LoVo (cell line): ENCODE measurements around the gene DDX54.

ENCODE experiments used
- DNase-seq: peaks from one replicate; pipeline ENCODE4 v3.0.0-alpha.2; 2016; ENCODE audit warnings: low spot score

Gene DDX54

DNA sequence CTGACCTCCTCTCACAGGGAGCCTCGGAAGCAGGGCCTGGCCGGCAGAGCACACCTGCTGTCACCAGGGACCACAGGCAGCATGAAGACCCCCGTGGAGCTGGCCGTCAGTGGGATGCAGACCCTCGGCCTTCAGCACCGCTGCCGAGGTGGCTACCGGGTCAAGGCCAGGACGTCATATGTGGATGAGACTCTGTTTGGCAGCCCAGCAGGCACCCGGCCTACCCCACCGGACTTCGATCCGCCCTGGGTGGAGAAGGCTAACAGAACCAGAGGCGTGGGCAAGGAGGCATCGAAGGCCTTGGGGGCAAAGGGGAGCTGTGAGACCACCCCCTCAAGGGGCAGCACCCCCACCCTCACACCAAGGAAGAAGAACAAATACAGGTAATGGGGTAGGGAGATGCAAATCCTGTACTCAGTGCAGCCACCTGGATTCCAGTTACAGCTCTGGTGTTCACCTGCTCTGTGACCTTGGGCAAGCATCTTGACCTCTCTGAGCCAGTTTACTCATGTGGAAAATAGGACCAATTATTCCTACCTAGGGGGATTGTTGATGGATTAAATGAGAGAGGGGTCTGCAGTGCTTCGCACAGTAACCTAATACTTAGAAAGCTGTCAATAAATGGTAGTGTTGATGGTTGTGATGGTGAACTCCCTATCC, 1.5 kb upstream of the DDX54 start:
- DNase-seq = no peak

DNA sequence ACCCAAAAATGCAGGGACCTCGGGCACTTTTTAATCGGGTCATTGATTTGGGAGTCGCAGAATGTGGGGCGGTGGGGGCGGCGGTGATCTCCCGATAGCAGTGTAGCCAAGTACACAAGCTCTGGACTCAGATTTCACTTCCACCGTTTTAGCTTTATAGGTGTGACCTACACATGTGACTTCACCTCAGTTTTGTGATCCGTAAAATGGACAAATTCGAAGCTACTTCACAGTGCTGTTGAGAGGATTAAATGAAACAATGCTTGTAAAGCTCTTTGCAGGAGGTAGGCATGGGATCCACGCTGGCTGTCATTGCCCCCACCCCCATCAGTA, 721 bp upstream of the DDX54 start:
- DNase-seq = peak; percentile 25

GRCh38 chr12:113184900-113185179, 438 bp downstream of the DDX54 start:
- DNase-seq = peak; percentile 96

DNA sequence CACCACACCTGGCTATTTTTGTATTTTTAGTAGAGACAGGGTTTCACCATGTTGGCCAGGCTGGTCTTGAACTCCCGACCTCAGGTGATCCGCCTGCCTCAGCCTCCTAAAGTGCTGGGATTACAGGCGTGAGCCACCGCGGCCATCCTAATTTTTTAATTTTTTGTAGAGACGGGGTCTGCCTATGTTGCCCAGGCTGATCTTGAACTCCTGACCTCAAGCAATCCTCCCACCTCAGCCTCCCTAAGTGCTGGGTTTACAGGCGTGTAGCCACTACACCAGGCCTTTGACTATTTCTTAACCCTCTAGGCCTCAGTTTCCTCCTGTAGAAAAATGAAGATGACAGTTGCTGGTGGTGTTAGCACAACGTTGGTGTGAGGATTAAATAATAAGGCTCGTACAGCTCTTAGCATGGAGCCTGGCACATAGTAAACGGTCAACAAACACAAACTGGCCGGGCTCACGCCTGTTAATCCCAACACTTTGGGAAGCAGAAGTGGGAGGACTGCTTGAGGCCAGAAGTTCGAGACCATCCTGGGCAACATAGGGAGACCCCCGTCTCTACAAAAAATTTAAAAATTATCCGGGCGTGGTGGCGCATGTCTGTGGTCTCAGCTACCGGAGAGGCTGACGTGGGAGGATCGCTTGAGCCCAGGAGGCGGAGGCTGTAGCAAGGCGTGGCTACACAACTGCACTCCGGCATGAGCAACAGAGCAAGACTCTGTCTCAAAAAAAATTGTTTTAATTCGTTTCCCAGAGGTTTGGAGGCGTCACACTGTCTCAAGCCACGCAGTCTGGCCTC, 979 bp downstream of the DDX54 start:
- DNase-seq = no peak

DNA sequence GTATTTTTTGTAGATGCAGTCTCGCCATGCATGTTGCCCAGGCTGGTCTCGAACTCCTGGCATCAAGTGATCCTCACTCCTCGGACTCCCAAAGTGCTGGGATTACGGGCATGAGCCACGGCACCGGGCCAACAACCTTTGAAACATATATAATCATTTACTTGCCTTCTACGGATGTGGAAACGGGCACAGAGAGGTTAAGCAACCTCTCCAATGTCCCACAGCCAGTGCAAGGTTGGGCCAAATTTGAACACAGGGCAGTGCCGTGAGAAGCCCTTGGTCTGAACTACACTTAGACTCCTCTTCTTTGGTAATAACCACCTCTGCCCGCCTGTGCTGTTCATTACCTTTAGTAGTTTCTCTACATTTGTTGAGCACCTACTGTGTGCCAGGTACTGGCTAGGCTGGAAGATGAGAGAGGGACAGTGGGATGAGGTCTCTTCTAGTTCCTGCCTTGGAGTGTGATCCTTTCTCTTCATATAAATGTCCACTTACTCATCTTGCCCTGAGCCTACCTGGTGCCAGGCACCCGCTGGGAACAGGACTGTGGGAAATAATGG, 2.2 kb downstream of the DDX54 start:
- no peak for DNase-seq

DNA sequence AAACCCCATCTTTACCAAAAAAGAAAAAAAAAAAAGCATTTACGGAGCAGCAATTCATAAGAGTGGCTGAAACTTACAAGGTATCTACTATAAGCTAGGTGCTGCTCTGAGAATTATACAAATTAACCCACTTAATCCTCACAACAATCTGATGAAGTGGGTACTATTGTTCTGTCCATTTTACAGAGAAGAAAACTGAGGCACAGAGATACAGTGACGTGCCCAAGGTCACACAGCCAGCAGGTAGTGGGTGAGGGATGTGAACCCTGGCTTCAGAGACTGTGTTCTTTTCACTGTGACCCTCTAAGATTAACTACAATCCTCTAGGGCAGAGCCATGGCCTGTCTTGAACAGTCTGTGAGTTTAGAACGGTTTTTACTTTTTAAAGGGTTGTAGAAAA, 3.3 kb downstream of the DDX54 start:
- no peak for DNase-seq

- no peak for DNase-seq
Observed at GRCh38 chr12:113180333-113180732, 4.9 kb downstream of the DDX54 start.

GRCh38 chr12:113179023-113179422, 6.3 kb downstream of the DDX54 start:
- DNase-seq = no peak

DNA sequence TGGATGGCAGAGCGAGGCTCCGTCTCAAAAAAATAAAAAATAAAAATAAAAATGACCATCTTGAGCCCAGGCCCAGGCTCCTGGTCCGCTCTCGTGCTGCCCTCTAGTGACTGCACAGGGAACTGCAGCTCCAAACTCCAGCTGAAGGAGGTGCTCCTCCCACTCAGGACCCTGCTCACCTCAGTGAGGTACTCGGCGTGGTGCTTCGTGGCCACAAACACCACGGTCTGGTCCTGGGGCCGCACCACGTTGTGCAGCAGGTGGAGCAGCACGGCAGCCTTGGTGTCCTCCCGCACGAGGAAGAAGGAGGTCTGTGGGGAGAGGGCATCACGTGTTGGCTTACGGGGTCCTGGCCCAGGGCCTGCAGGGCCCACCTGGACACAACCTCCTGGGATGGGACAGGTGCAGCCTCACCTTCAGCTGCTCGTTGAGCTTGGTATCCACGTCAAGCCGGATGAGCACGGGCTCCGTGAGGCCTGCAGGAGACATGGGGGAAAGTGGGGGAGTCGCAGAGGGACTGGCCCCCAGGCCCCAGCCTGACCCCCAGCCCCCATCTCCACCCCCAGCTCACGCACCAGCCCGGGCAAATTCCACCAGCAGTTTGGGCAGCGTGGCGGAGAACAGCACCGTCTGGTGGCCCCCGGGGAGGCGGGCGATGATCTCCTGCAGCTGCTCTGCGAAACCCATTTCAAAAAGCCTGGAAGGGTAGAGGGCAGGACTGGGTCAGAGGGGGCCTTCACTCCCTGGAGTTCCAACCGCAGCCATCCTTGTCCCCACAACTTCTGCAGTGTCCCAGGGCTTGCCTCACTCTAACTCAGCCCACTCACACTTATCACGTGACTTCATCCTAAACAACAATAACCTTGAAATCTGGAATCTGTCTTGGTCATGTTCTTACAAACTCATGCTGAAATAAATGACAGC, 10.6 kb downstream of the DDX54 start:
- peak; percentile 59 for DNase-seq

GRCh38 chr12:113173081-113173698, 12.1 kb downstream of the DDX54 start:
- no peak for DNase-seq

DNA sequence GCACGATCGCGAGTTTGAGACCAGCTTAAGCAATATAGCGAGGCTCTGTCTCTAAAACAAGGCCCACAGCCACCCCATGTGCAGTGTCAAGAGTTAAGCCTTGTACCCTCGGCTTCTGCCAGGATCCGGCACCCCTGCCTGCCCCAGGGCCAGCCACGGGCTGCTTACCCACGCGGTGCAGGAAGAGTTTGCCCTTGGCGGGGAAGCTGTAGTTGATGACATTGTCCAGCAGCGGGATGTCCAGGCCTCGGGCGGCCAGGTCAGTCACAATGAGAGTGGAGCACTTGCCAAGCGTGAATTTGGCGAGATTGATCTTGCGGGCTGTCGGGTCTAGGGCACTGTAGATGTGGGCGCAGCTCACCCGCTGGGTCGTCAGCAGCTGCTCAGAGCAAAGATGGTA, 13.1 kb downstream of the DDX54 start:
- DNase-seq = no peak

- no peak for DNase-seq
Observed at GRCh38 chr12:113171543-113171942, 13.7 kb downstream of the DDX54 start.

DNA sequence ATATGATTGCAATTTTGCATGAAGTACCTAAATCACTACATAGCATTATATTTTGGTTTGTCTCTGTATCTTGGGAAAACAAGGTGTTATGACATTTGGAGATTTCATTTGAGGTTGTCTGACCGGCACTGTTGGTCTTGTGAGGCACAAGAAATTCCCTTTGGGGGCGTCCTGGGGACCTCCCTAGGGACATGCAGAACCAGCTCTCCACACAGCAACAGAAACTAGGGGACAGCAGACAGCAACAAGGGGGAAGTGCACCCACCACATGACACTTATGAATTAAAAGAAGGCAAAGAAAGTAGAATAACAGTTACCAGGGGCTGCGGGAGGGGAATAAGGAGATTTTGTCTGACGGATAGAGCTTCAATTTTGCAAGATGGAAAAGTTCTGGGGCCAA, 14.4 kb downstream of the DDX54 start:
- no peak for DNase-seq

DNA sequence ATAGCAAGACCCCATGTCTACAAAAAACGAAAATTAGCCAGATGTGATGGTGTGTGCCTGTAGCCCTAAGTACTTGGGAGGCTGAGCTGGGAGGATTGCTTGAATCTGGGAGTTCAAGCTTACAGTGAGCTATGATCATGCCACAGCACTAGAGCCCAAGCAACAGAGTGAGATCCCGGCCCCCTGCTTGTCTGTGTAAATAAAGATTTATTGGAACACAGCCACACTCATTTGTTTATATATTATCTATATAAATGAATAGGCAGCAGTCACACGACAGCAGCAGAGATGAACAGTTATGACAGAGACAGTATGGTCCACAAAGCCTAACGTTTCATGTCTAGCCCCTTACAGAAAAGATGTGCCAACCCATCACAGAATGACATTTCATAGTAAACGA, 14.8 kb downstream of the DDX54 start:
- no peak for DNase-seq

- no peak for DNase-seq
Observed at GRCh38 chr12:113169697-113170096, 15.6 kb downstream of the DDX54 start.

GRCh38 chr12:113167868-113168267, 17.4 kb downstream of the DDX54 start:
- no peak for DNase-seq

DNA sequence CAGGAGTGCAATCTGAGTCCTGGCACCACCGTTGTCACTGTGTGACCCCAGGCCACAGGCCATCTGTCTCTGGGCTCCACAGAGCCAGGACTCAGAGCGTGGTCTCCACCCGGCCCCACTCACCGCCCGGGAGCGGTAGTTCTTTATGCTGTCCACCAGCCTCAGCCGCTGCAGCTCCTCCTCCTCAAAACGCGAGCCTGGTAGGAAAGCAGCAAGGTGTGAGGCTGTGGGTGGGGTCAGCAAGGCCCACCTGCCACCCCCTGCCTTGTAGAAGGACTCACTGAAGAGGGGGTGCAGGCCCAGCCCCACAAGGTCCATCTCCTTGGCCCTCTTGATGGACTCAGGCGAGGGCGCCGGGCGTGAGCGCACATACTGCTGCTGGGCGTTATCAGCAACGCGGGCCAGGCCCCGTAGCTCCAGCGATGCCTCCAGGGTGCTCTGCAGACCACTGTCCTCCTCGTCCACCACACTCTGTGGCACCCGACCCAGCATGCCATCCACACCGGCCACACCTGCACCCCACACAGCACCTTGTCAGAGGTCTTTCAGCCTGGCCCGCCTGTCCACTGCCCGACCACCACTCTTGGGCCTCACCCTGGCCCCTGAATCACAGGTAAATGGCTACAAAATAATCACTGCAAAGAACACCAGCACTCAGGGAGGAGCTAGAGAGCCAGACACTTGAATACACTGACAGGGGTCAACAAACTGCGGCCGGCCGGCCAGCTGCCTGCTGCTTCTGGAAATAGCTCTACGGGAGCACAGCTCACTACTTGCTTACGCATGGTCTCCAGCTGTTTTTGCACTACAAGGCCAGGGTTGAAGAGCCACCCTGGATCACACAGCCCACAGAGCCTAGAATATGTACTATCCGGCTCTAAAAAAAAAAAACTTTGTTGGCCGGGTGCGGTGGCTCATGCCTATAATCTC, 19.5 kb downstream of the DDX54 start:
- DNase-seq = no peak

GRCh38 chr12:113164014-113164413, 21.3 kb downstream of the DDX54 start:
- no peak for DNase-seq

DNA sequence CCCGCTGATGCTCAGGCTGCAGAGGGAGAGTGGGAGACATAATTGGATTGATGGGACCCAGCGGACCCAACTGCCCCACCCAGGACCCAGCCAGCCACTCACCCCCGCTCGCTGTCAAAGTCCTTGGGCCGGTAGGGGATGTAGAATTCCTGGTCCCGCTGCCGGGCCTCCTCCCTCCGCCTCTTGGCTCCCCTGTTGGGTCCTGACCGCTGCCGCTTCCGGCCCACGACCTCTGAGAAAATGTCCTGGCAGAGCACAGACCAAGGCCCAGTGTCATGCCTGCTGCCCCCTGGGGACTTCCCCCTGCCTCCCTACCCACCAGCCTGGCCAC, 22.3 kb downstream of the DDX54 start:
- no peak for DNase-seq

DNA sequence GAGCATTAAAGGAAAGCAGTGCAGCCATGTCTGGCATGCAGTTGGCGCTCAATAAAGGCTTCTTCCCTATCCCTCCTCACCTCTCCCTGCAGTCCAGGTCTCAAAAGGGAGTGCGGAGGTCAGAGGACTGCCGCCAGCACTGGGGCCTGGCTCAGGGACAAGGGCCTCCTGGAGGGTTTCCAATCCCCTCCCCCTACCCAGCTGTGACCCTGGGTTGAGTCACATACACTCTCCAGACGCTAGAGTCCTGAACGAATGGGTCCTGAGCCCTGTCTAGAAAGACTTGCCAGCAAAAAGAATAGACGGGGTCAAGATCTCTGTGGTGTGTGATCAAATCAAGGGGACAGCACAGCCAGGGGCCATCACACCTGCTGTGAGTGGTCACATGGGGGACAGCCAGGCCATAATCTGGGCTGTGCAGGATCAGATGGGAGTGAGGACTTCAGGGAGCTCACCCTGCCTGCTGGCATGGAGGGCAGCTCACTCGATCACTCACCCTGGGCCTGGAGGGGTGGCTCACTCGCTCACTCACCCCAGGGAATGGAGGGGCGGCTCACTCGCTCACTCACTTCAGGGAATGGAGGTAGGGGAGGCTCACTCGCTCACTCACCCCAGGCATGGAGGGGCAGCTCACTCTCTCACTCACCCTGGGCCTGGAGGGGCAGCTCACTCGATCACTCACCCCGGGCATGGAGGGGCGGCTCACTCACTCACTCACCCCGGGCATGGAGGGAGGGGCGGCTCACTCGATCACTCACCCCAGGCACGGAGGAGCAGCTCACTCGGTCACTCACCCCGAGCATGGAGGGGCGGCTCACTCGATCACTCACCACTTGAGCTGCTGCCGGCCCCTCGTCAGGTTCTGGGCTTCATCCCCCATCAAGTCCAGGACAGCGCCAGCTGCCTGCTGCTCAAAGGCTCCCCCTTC, 22.9 kb downstream of the DDX54 start:
- no peak for DNase-seq
